Thoracic aorta (tissue), 2 donors: Measurements from ENCODE around the gene IL1RAPL2. TPM values are rescaled to one million over a fixed set of nuclear protein-coding genes. Genes with fewer than 3 reads are reported as not detected.
"Not testable (repeated sequence)": the region's sequence is repeated elsewhere in the genome, so short reads cannot be mapped to it uniquely, and the experiment has no call there.

ENCODE experiments used
- ATAC-seq: fragments of 150-250 bp; one replicate; pipeline ENCODE4 v1.8.0; 2017; ENCODE audit warnings: low read depth; ENCODE audit not compliant: insufficient number of reproducible peaks, low FRiP score
- DNase-seq: peaks from one replicate; pipeline ENCODE4 v3.0.0-alpha.2; 2020; ENCODE audit warnings: low spot score
- H3K27ac ChIP-seq, 2 donors: fragments of 200-600 bp; sonication (generic); 1 replicate in 1 of 2; 2 replicates in 1 of 2; pipeline ENCODE4 v1.5.1; 2016; ENCODE audit warnings: mild to moderate bottlenecking in 2 of 2, moderate library complexity in 2 of 2
- H3K27me3 ChIP-seq: fragments of 200-600 bp; sonication (generic); replicated peaks from 2 replicates; pipeline ENCODE4 v1.6.0; 2016; ENCODE audit warnings: mild to moderate bottlenecking; ENCODE audit not compliant: insufficient read depth
- H3K36me3 ChIP-seq: fragments of 200-600 bp; sonication (generic); one replicate; pipeline ENCODE4 v1.5.1; 2016
- H3K4me1 ChIP-seq, 2 donors: fragments of 200-600 bp; sonication (generic); 1 replicate in 1 of 2; 2 replicates in 1 of 2; pipeline versions ENCODE4 v1.5.1 to v1.6.0; 2016; ENCODE audit warnings: low read depth in 2 of 2, mild to moderate bottlenecking in 1 of 2; ENCODE audit not compliant: control insufficient read depth in 1 of 2
- H3K4me3 ChIP-seq: fragments of 200-600 bp; sonication (generic); 2 replicates; pipeline ENCODE4 v1.5.1; 2016; ENCODE audit warnings: mild to moderate bottlenecking
- H3K9me3 ChIP-seq: fragments of 200-600 bp; sonication (generic); 2 replicates; pipeline ENCODE4 v1.5.1; 2016
- total RNA-seq, 2 donors: library from RNA; depleted of rRNA; stranded (reverse); fragments of >200 nt; gene quantifications; one replicate each; pipeline versions ENCODE4 v1.1.0 to v1.2.3, GENCODE V29; 2016
- TF ChIP-seq, protein P1 (sequence below): fragments of 200-600 bp; sonication (generic); IDR thresholded peaks from one replicate; pipeline ENCODE4 v1.5.1; 2019; ENCODE audit warnings: antibody characterized with exemption

IL1RAPL2 gene
- total RNA-seq, 2 donors from 2014 or later, result not detected

DNA sequence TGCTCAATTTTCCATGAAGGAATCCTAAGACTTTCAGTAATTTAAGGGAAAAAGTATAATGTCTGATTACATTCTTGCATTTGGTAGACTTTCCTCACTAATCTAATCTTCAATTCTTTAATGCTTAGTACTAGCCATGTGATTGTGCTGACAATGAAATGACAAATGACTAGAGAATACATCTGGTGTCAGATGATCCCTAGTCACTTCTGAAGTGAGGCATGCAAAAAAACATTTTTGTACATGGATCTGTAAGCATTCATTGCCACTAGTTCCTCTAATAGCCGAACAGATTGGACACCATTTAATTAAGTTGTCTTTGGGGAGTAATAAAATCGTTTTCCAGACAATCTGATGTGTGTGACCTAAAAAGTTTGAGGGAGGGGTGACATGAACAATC is 1193.6 kb downstream of the IL1RAPL2 start:
- Histone ChIP-seq H3K36me3 (no peaks in the 10 kb centered on the region), H3K27ac (no peak overlapping the region), H3K4me1 (no peaks in the 10 kb centered on the region), H3K27me3 (no peaks in the 10 kb centered on the region), H3K4me3 (no peak overlapping the region), H3K9me3 (no peaks in the 10 kb centered on the region)
- no peak for DNase-seq
- no peak for ATAC-seq
- TF ChIP-seq, protein P1, sequence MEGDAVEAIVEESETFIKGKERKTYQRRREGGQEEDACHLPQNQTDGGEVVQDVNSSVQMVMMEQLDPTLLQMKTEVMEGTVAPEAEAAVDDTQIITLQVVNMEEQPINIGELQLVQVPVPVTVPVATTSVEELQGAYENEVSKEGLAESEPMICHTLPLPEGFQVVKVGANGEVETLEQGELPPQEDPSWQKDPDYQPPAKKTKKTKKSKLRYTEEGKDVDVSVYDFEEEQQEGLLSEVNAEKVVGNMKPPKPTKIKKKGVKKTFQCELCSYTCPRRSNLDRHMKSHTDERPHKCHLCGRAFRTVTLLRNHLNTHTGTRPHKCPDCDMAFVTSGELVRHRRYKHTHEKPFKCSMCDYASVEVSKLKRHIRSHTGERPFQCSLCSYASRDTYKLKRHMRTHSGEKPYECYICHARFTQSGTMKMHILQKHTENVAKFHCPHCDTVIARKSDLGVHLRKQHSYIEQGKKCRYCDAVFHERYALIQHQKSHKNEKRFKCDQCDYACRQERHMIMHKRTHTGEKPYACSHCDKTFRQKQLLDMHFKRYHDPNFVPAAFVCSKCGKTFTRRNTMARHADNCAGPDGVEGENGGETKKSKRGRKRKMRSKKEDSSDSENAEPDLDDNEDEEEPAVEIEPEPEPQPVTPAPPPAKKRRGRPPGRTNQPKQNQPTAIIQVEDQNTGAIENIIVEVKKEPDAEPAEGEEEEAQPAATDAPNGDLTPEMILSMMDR, result no peak

GRCh38 chrX:105765691-105766090 is 1199.7 kb downstream of the IL1RAPL2 start:
- Histone ChIP-seq H3K4me1 (no peaks in the 10 kb centered on the region), H3K27ac (no peak overlapping the region), H3K36me3 (no peaks in the 10 kb centered on the region), H3K4me3 (no peak overlapping the region), H3K27me3 (no peaks in the 10 kb centered on the region), H3K9me3 (no peaks in the 10 kb centered on the region)
- DNase-seq (no peak), ATAC-seq (no peak)
- TF ChIP-seq, protein P1, result no peak

GRCh38 chrX:105773801-105774200 is 1207.8 kb downstream of the IL1RAPL2 start:
- H3K4me3 ChIP-seq, result no peak overlapping the region
- H3K27ac ChIP-seq, result no peak overlapping the region
- H3K4me1 ChIP-seq, result no peaks in the 10 kb centered on the region
- no peaks in the 10 kb centered on the region for H3K27me3 ChIP-seq
- H3K36me3 ChIP-seq, result no peaks in the 10 kb centered on the region
- H3K9me3 ChIP-seq, result no peaks in the 10 kb centered on the region
- ATAC-seq (no peak), DNase-seq (no peak)
- TF ChIP-seq, protein P1, result no peak

DNA sequence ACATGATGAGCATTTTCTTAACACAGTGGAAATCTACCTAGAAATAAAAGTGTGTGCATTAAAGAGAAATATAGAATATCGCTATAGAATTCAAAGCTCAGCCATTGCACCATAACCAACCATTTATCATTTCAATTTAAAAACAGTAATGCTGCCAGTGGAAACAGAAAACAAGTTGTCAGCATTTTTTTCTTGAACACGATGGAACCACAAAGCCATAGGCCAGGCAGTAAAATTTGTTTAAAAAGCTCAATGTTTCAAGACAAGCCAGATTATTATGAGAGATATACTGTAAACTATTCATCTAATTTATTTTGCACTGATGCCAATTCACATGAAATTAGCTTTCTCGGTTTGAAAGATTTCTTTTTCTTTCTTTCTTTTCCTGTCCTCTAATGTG is 1209.7 kb downstream of the IL1RAPL2 start:
- H3K27me3 ChIP-seq, result no peaks in the 10 kb centered on the region
- no peak overlapping the region for H3K27ac ChIP-seq
- no peak overlapping the region for H3K4me3 ChIP-seq
- no peak for DNase-seq
- ATAC-seq, result no peak
- no peaks in the 10 kb centered on the region for H3K4me1 ChIP-seq
- TF ChIP-seq, protein P1, result no peak
- H3K9me3 ChIP-seq, result no peaks in the 10 kb centered on the region
- no peaks in the 10 kb centered on the region for H3K36me3 ChIP-seq

DNA sequence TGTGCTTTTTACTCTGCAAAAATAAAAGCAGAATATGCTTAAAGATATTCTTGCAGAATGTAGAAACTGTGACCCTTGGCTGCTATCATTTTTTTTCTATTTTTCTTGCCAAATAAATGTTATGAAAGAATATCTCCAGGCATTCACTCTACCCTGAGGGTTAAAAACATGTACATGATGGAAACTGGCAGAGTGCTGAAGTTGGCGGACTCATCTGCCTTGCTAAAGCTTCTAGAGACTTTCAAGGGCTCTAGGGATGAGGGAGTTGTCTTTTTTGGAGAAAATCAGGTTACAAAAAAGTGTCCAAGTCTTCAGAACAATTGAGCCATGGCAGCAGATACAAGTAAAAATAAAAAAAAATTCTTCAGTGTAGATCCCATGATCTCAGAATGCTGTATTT is 1215.8 kb downstream of the IL1RAPL2 start:
- Histone ChIP-seq H3K27me3 (no peaks in the 10 kb centered on the region), H3K36me3 (no peaks in the 10 kb centered on the region), H3K4me1 (no peaks in the 10 kb centered on the region), H3K4me3 (no peak overlapping the region), H3K27ac (no peak overlapping the region), H3K9me3 (no peaks in the 10 kb centered on the region)
- DNase-seq (no peak), ATAC-seq (no peak)
- TF ChIP-seq, protein P1, result no peak

DNA sequence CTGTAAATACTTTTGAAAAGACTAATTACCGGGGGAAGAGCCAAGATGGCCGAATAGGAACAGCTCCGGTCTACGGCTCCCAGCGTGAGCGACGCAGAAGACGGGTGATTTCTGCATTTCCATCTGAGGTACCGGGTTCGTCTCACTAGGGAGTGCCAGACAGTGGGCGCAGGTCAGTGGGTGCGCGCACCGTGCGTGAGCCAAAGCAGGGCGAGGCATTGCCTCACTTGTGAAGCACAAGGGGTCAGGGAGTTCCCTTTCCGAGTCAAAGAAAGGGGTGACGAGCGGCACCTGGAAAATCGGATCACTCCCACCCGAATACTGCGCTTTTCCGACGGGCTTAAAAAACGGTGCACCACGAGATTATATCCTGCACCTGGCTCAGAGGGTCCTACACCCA is 1230.9 kb downstream of the IL1RAPL2 start:
- H3K27ac ChIP-seq, H3K4me1 ChIP-seq, H3K36me3 ChIP-seq, H3K9me3 ChIP-seq, H3K4me3 ChIP-seq, ATAC-seq, H3K27me3 ChIP-seq, DNase-seq: not testable (repeated sequence)
